D341Med (cell line): ENCODE data around the gene ARHGEF37.

Source experiments
- DNase-seq: peaks from one replicate; pipeline ENCODE4 v3.0.0; 2012; ENCODE audit warnings: low spot score

Gene ARHGEF37

DNA sequence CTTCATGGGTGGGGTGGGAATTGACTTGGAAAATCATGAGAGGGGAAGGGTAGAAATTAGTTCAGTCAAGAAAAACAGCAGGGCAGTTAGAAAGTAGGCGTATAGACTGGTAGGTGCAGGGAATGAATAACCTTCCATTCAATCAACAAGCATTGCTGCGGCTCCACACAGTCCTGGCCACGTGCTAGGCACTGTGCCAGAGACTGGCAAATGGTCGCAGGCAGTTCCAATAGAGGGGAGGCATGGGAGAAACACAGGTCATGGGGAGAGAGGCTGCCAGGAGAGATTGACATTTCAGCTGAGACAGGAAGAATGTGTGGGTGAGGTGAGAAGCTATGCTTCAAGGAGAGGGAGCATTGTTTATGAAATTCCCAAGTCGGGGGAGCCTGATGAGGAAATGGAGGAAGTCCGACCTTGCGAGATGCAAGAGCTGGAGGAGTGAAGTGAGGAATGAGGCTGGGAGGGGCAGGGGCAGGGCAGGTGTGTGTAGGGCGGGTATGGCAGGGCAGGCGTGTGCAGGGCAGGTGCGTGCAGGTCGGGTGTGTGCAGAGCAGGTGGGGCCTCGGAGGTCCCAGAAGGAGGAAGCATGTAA lies 94.4 kb downstream of the ARHGEF37 start:
- no peak for DNase-seq

- no peak for DNase-seq
Observed at GRCh38 chr5:149677731-149678130, 96.4 kb downstream of the ARHGEF37 start.

GRCh38 chr5:149679876-149680809 lies 98.8 kb downstream of the ARHGEF37 start:
- no peak for DNase-seq

DNA sequence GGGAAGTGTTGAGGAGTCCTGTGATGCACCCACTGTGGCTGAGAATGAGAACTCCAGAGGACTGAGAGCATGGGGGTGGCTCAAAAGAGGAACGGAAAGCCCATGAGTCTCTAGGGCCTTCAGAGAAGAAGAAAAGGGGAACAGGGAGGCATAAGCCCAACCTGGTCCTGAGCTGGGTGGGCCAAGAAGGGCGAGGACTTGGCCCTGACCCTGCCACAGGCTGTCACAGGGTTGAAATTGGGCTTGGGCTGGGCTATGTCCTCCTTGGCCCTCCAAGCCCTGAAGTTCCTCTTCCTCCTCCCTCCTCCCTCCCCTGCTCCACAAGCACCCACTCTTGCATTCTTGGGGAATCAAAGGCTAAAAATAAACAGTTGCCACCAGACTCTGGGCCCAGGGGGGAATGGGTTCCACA lies 99.5 kb downstream of the ARHGEF37 start:
- DNase-seq = no peak

DNA sequence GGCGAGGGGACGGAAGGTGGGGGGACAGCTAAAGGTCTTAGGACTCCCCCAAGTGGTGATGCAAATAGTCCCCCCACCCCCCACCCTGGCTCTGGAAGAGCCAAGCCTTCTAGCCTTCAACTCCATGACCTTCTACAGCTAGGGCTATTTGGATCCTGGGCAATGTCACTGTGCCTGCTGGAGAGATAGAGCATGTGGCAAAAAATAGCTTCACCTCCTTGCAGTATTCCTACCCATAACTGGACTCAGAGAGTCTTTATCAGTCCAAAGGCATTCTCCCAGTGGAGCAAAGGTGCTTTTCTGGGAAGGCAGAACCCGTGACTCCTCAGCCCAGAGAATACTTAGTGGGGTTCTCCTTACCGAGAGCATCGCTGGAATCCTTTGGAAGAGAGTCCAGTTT lies 100.0 kb downstream of the ARHGEF37 start:
- no peak for DNase-seq

DNA sequence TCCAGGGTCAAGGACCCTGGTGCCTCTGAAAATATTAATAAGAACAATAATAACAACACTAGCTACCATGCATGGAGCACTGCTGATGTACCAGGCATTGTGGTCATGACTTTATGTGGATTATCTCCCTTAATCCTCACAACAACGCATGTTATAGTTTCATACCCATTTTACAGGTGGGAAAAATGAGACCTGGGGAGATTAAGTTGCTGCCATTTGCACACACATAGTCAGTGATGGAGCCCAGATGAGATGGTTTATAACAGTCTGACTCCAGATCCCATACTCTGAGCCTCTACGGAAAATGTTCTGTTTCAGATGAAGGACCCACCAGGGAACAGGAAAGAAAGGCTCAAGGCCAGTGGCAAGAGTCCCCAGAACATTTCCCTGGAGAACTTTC lies 100.6 kb downstream of the ARHGEF37 start:
- DNase-seq = no peak

DNA sequence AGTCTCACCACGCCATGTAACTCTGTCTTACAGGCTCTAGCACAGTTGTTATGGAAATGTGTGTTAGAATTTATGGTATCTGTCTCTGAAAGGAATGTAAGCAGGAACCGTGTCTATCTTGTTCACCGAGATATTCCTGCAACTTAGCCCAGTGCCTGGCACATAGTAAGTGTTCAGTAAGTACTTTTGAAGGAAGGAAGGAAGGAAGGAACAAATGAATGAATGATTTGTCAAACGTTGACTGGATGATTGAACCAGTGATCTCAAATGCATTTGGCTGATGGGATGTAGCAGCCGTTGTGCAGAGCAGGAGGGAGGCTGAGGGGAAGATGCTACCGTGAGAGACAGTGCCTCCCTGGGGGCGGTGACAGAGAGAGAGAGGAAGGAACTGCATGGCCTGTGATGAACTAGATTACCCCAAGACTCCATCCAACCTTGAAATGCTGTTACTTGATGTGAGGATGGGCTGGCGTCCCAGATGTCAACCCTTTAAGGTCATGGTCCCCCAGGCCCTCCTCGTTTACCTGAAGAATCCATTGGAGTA lies 101.3 kb downstream of the ARHGEF37 start:
- no peak for DNase-seq

DNA sequence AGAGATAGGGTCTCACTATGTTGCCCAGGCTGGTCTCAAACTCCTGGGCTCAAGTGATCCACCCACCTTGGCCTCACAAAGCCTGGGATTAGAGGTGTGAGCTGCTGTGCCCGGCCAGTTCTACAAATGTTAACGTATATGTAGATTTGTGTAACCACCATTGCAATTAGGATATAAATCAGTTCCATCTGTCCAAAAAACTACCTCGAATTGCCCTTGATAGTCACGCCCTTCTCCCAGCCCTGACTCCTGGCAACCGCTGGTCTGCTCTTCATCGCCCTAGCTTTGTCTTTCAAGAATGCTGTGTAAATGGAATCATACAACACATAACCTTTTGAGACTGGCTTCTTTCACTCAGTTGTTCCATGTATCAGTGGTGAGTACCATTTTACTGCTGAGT lies 102.7 kb downstream of the ARHGEF37 start:
- DNase-seq = no peak

DNA sequence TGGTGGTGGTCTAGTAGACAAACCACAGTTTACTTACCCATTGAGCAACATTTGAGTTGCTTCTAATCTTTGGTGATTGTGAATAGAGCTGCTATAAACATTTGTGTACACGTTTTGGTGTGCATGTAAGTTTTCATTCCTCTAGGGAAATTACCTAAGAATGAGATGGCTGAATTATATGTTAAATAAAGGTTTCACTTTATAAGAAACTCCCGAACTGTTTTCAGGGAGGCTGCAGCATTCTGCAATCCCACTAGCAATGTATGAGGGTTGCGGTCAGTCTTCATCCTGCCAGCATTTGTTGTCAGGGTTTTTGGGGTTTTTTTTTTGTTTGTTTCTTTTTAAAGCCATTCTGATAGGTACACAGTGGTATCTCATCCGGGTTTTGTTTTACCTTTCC lies 103.1 kb downstream of the ARHGEF37 start:
- no peak for DNase-seq
